AG09309 (cell line): Measurements from ENCODE around the gene LYRM9.

Experiments used
- DNase-seq: peaks from one replicate; pipeline ENCODE4 v3.0.0-alpha.2; 2010; ENCODE audit warnings: low read depth
- H3K4me3 ChIP-seq: 2 replicates; pipeline ENCODE4 v1.5.1; 2011; ENCODE audit warnings: mild to moderate bottlenecking, low read depth, low read length, moderate library complexity; ENCODE audit not compliant: control insufficient read depth
- TF ChIP-seq, protein P1 (sequence below): IDR thresholded peaks from 2 replicates; pipeline ENCODE4 v1.5.1; 2011; ENCODE audit warnings: mild to moderate bottlenecking, low read depth, low read length, inconsistent platforms; ENCODE audit not compliant: insufficient read depth, control insufficient read depth; ENCODE audit errors: missing control alignments

LYRM9 gene

DNA sequence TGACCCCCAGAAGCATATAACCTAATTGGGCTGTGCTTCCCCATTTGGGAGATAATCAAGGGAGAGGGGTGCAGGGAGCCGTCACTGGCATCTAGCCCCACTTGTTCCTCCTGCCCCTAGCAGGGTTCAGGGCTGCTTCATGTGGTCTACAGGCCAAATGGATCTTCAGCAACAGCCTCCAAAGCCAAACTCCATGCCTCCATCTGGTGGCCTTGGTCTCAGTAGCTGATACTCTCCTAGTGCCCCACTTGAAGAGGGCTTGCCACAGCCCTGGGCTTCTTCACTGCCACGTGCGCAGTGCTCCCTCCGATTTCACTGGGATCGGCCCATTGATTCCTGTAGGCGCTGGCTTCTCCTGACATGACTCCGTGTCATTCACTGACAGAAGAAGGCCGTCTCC lies 24.6 kb downstream of the LYRM9 start:
- DNase-seq: no peak
- H3K4me3 ChIP-seq: no peak overlapping the region
- TF ChIP-seq, protein P1, sequence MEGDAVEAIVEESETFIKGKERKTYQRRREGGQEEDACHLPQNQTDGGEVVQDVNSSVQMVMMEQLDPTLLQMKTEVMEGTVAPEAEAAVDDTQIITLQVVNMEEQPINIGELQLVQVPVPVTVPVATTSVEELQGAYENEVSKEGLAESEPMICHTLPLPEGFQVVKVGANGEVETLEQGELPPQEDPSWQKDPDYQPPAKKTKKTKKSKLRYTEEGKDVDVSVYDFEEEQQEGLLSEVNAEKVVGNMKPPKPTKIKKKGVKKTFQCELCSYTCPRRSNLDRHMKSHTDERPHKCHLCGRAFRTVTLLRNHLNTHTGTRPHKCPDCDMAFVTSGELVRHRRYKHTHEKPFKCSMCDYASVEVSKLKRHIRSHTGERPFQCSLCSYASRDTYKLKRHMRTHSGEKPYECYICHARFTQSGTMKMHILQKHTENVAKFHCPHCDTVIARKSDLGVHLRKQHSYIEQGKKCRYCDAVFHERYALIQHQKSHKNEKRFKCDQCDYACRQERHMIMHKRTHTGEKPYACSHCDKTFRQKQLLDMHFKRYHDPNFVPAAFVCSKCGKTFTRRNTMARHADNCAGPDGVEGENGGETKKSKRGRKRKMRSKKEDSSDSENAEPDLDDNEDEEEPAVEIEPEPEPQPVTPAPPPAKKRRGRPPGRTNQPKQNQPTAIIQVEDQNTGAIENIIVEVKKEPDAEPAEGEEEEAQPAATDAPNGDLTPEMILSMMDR: no peak

DNA sequence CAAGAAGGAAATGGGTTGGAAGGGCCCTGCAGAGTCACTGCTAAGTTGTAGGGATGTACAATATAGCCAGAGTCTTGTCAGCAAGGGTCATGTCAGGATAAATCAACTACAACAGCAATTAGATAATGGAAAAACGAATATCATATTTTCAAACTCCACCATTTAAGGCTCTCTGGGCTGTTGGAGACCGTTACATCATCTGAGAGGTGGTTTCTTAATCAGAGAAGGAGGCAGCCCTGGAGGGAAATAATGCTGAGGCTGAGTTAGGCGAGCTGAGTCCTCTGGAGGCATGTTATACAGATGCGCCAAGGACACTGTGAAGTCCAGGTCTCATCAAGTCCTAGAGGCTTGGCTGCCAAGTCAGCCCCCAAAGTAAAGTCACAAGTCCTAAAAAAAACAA lies 30.3 kb downstream of the LYRM9 start:
- no peak overlapping the region for H3K4me3 ChIP-seq
- TF ChIP-seq, protein P1: no peak
- DNase-seq: no peak

DNA sequence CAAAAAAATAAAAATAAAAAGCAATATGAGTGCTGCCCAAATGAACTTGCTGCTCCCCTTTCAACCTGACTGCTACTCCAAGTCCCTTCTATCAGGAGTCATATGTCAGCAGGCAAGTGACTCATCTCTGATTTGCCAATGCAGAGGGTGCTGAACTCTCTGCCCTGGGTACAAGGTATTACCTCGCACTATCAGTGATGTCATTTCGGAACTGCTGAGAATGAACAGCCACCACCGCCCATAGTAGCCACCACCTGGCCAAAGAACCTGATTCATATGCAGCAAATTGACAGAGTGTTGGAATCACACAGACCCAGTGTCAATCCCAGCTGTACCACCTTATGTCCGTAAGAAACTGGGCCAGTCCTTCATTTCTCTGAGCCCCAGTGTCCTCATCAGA lies 31.2 kb downstream of the LYRM9 start:
- no peak overlapping the region for H3K4me3 ChIP-seq
- TF ChIP-seq, protein P1: no peak
- DNase-seq: no peak

DNA sequence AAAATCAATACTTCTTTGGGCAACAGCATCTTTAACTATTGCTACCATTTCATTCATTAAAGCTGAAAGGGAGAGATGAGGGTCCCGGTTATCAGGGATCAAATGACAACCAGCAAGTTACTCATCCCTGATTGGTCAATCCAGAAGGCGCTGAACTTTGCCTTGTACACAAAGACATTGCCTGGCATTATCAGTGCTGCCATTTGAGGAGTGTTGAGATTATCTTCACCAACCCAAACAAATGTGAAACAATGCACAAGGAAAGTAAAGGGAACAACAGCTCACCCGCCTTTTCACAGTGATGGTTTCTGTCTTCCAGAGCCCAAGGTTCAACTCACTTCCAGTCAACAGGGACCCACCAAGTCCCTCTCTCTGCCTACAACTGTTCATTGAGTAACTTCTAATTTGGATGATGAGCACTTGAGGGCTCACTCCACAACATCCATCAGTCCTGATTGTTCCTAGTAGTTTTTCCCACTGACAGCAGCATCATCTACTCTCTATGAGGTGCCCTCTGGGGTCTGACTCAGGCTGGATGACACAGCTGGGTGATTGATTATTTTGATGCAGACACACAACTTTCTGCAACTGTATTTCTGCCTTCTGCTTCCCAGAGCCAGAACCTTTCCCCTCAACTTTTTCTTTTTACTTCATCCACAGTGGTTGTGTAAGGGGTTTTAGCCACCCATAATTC lies 32.0 kb downstream of the LYRM9 start:
- no peak overlapping the region for H3K4me3 ChIP-seq
- TF ChIP-seq, protein P1: no peak
- no peak for DNase-seq

DNA sequence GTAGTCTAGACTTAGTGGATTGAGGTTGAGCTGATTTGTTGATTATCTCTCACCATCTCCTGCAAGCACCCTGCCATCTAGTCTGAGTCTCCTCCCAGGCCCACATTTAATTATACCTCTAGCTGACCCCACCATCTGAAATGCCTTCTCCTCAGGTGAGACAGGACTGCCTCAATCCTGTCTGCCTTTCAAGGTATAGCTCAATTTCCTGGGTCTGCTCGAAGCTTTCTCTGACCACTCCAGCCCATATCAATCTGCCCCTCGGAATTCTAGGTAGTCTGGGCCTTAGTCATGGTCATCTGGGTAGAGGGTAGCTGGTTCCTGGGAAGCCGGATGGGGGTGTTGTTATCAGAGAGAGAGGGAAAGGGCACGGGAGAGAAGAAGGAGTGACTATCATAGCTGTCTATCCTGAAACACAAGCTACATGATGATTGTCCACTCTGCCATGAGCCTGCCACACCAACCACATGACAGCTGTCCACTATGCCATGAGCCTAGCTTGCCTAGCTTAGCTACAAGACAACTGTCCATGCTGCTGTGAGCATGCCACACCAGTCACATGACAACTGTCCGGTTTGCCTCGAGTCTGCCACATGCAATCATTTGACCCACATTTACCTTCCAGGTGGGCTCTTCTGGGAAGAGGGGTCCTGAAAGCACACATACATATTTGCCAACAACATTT lies 34.4 kb downstream of the LYRM9 start:
- H3K4me3 ChIP-seq: no peak overlapping the region
- DNase-seq: no peak
- TF ChIP-seq, protein P1: no peak

DNA sequence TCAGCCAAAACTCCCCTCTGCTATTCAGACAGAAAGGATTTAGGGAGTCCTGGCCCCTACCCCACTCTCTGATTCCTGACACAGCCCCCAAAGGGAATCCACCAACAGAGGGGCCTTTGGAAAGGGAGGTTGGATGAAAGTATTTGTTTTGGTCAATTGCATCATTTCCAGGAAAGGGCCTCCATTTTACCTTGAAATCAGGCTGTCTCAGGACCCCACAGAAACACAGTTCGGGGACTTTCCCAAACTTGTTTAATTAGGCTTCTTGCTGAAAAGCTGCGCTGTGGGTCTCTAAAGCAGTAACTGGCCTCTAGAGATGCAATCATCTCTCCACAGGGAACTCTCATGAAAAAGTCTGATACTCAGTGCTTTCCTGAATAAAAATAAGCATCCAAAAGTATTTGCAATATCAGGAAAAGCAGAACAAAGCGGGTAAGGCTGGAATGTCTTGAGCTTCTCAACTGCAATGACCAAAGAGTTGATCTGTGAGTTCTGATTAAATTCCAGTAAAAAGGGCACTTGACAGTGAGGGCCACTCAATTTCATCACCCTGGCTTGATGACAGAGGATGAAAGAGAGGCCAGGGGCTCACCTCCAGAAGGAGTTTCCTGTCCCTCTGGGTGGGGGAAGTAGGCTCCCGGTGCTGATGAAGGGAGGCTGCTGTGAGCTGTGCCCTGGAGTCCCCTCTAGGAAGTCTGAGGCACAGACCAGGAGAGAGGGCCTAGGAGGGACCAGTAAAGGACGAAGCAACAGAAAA lies 36.3 kb downstream of the LYRM9 start:
- H3K4me3 ChIP-seq: no peak overlapping the region
- TF ChIP-seq, protein P1: no peak
- no peak for DNase-seq
